ENCODE results near the gene VIPAS39. TPM values are rescaled to one million over a fixed set of nuclear protein-coding genes. Genes with fewer than 3 reads are reported as not detected.
A peak's percentile ranks its signal among the peaks of the same experiment; 100 is the strongest.

Gene VIPAS39
- total RNA-seq, 1 donor: 33.5 TPM

DNA sequence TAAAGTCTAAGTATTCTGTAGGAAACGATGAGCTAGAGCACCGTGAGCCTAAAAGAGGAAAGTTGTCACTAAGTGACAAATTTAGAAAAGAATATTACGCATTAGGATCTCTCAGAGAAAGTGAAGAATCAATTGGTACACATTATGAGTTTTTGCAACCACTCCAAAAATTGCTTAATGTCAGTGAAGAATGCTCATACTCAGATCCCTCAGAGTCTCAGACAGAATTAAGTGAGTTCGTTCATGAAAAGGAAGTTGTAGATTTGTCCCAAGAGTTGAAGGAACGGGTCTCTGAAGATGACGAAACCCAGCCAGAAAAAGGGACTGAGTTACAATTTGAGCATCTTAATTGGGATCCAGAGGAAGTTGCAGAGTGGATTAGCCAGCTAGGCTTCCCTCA is 78.7 kb downstream of the VIPAS39 start:
- no peak overlapping the region for H3K4me3 ChIP-seq (ENCODE audit: low read depth, low read length)
- DNase-seq (ENCODE audit: low read depth): no peak
- TF ChIP-seq, protein P1, sequence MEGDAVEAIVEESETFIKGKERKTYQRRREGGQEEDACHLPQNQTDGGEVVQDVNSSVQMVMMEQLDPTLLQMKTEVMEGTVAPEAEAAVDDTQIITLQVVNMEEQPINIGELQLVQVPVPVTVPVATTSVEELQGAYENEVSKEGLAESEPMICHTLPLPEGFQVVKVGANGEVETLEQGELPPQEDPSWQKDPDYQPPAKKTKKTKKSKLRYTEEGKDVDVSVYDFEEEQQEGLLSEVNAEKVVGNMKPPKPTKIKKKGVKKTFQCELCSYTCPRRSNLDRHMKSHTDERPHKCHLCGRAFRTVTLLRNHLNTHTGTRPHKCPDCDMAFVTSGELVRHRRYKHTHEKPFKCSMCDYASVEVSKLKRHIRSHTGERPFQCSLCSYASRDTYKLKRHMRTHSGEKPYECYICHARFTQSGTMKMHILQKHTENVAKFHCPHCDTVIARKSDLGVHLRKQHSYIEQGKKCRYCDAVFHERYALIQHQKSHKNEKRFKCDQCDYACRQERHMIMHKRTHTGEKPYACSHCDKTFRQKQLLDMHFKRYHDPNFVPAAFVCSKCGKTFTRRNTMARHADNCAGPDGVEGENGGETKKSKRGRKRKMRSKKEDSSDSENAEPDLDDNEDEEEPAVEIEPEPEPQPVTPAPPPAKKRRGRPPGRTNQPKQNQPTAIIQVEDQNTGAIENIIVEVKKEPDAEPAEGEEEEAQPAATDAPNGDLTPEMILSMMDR (IDR thresholded peaks at IDR 0.05; ENCODE audit: insufficient read depth, low read length): no peak

DNA sequence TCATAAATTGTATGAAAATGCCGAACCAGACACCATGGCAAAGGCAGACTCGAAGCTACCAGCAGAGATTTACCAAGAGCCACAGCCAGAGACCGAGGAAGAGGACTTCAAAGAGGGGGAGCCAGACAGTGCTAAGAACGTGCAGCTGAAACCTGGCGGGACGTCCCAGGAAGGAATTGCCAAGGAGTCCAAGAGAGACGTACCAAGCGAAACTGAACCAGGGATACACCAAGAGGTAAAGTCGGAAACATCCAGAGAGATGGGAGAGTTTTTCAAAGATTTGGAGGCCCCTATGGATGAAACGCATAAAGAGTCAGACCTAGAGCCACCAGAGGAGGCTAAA is 79.9 kb downstream of the VIPAS39 start:
- DNase-seq (ENCODE audit: low read depth): no peak
- TF ChIP-seq, protein P1 (IDR thresholded peaks at IDR 0.05; ENCODE audit: insufficient read depth, low read length): no peak
- H3K4me3 ChIP-seq (ENCODE audit: low read depth, low read length): peak overlapping the region; percentile 88

DNA sequence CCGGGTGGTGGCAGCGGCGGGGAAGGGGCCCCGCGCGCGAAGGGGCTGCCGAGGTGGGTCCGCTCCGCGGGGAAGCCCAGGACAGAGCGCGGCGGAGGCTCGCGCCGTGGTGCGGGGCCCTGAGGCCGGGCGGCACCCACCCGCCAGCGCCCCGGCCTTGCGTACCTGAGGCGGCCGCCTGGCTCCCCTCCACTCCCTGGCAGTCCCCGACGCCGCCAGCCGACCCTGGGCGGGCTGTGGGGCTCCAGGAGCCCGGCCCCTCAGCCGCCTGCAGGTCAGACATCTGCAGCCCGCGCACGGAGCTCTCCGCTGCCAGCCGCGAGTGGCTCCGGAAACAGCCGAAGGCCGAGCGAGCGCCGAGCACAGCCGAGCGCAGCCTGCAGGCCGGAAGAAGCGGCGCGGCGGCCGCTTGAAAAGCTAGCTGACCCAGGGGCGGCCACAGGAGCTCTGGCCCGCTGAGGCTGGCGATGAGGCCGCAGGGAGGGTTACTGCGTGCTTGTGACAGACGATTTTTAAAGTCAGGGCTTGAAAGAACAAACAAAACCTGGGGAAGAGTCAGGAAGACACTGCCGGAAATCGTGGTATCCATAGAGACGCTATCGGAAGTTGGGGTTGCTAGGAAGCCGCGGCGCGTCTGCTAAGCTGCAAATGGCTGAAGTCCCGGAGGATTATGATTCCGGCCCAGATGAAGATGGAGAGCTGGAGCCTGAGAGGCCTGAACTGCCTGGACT is 80.5 kb downstream of the VIPAS39 start, which contains the start of the genes SAMD15 and TMED8:
TSS of gene SAMD15 (plus strand) at position 609 of the 731 bp plus-strand sequence. CDS start at position 649, 40 bp downstream.
TSS of gene TMED8 (minus strand) at position 324 of the 731 bp plus-strand sequence. CDS start at position 283, 41 bp downstream.
- DNase-seq (ENCODE audit: low read depth): peak; percentile 85
- H3K4me3 ChIP-seq (ENCODE audit: low read depth, low read length): peak within 1 kb of the TSS; percentile 88
- TF ChIP-seq, protein P1 (IDR thresholded peaks at IDR 0.05; ENCODE audit: insufficient read depth, low read length): peak; percentile 35

Small RNAs within 50 kb of the gene (small RNA-seq; reads per million reads assigned to genes)
- not detected for gene RF00404

Other genes with a start within 250 kb of the VIPAS39 start
- not detected in 2 replicates for gene NGB, start 186.4 kb downstream of the VIPAS39 start, total RNA-seq (ENCODE audit: low replicate concordance)
- gene POMT2, start 136.7 kb downstream of the VIPAS39 start, total RNA-seq (ENCODE audit: low replicate concordance): 15.2 and 22.9 TPM in 2 replicates
- 19.3 and 19.9 TPM in 2 replicates for gene GSTZ1, start 136.6 kb downstream of the VIPAS39 start, total RNA-seq (ENCODE audit: low replicate concordance)
- gene TMED8, start 80.5 kb downstream of the VIPAS39 start, total RNA-seq (ENCODE audit: low replicate concordance): 7.4 and 14.5 TPM in 2 replicates
- 2.0 and 3.6 TPM in 2 replicates for gene SAMD15, start 80.2 kb downstream of the VIPAS39 start, total RNA-seq (ENCODE audit: low replicate concordance)
- gene NOXRED1, start 34.1 kb downstream of the VIPAS39 start, total RNA-seq (ENCODE audit: low replicate concordance): 0.09 TPM in 1 of 2 replicates, not detected in the other
- 68.2 and 76.3 TPM in 2 replicates for gene AHSA1, start 492 bp upstream of the VIPAS39 start, total RNA-seq (ENCODE audit: low replicate concordance)
- gene ISM2, start 41.2 kb upstream of the VIPAS39 start, total RNA-seq (ENCODE audit: low replicate concordance): 0.09 TPM in 1 of 2 replicates, not detected in the other
- gene SPTLC2, start 159.0 kb upstream of the VIPAS39 start, total RNA-seq (ENCODE audit: low replicate concordance): 36.7 and 60.0 TPM in 2 replicates

Data from fibroblast of the aortic adventitia (primary cell).